K562 (cell line): ENCODE results near the gene BCAS1. TPM values are rescaled to one million over a fixed set of nuclear protein-coding genes. Genes with fewer than 3 reads are reported as not detected.

ENCODE experiments used
- ATAC-seq: fragments of 200-7000 bp; cut with Tn5 transposase; 3 replicates; pipeline ENCODE4 v1.9.1; 2020; ENCODE audit warnings: moderate library complexity
- BruUV-seq: library from RNA; stranded (reverse); fragments of 400-500 nt; replicated peaks from 2 replicates; lab custom pipeline; 2021; lab: Mats Ljungman, UMichigan
- CTCF ChIA-PET: fragments of 300-600 bp; formaldehyde crosslinking; extraction: SDS; loops from one replicate; lab custom pipeline; 2021; ENCODE audit warnings: low intra/inter-chr PET ratio; lab: Yijun Ruan, JAX
- POLR2A ChIA-PET: fragments of 300-600, 350-650 bp; sonication (Branson Sonifier 250); formaldehyde crosslinking; extraction: SDS; loops from one replicate; lab custom pipeline; 2021; ENCODE audit warnings: antibody characterized with exemption, inconsistent platforms; lab: Yijun Ruan, JAX
- DNase-seq, 4 experiments: peaks; one replicate each; pipeline versions ENCODE4 v3.0.0 to v3.0.0-alpha.2; 2011 to 2018; ENCODE audit warnings: low spot score in 3 of 4, mixed read lengths in 3 of 4; ENCODE audit errors: extremely low read depth in 1 of 4
- FAIRE-seq: peaks from 2 replicates; lab custom pipeline; 2011; peaks lifted over from hg19 to GRCh38; lab: Jason Lieb, UNC
- H2AFZ ChIP-seq: 2 replicates; pipeline ENCODE4 v1.6.0; 2011; ENCODE audit warnings: low read depth, low read length, control low read depth, inconsistent platforms
- H3K27ac ChIP-seq: fragments of 200-600 bp; 3 replicates; pipeline ENCODE4 v1.8.0; 2011; ENCODE audit warnings: low read depth, mild to moderate bottlenecking, control low read depth, inconsistent platforms, low read length, moderate library complexity, mixed read lengths; ENCODE audit errors: extremely low read depth
- H3K27me3 ChIP-seq, 2 experiments: fragments of 300-600 bp in 1 of 2; 2 replicates in 1 of 2; 3 replicates in 1 of 2; pipeline versions ENCODE4 v1.6.0 to v1.8.0; 2011; ENCODE audit warnings: inconsistent platforms in 2 of 2, low read length in 2 of 2, mild to moderate bottlenecking in 1 of 2, mixed read lengths in 1 of 2, moderate library complexity in 1 of 2; ENCODE audit not compliant: control insufficient read depth in 2 of 2, insufficient read depth in 2 of 2
- H3K36me3 ChIP-seq: fragments of 300-600 bp; 3 replicates; pipeline ENCODE4 v1.8.0; 2011; ENCODE audit warnings: mild to moderate bottlenecking, low read length, inconsistent platforms; ENCODE audit not compliant: control insufficient read depth, insufficient read depth
- H3K4me1 ChIP-seq, 2 experiments: fragments of 200-600 bp in 1 of 2; replicated peaks in 1 of 2; 2 replicates in 1 of 2; 3 replicates in 1 of 2; pipeline versions ENCODE4 v1.5.1 to v1.8.0; 2011; ENCODE audit warnings: inconsistent platforms in 2 of 2, low read length in 2 of 2, mild to moderate bottlenecking in 1 of 2, mixed read lengths in 1 of 2, moderate library complexity in 1 of 2; ENCODE audit not compliant: control insufficient read depth in 2 of 2, insufficient read depth in 2 of 2
- H3K4me2 ChIP-seq: 2 replicates; pipeline ENCODE4 v1.6.1; 2011; ENCODE audit warnings: low read length, control low read depth, inconsistent platforms, mixed read lengths; ENCODE audit not compliant: insufficient read depth
- H3K4me3 ChIP-seq: fragments of 200-600 bp; sonication (generic), shearing (Covaris generic); 2 replicates; pipeline ENCODE4 v1.5.1; 2016; ENCODE audit warnings: control low read depth, inconsistent platforms
- H3K79me2 ChIP-seq: fragments of 200-600 bp; 3 replicates; pipeline ENCODE4 v1.8.0; 2011; ENCODE audit warnings: low read length, inconsistent platforms; ENCODE audit not compliant: control insufficient read depth, insufficient read depth
- H3K9ac ChIP-seq, 2 experiments: 2 replicates each; pipeline versions ENCODE4 v1.6.0 to v1.6.1; 2011; ENCODE audit warnings: low read depth in 2 of 2, low read length in 2 of 2, control low read depth in 1 of 2, inconsistent platforms in 1 of 2, mild to moderate bottlenecking in 1 of 2, mixed read lengths in 1 of 2; ENCODE audit not compliant: insufficient read depth in 1 of 2
- H3K9me1 ChIP-seq: one replicate; pipeline ENCODE4 v1.6.0; 2011; ENCODE audit warnings: inconsistent platforms, mild to moderate bottlenecking, low read length, moderate library complexity; ENCODE audit not compliant: control insufficient read depth, insufficient read depth
- H3K9me3 ChIP-seq: replicated peaks from 2 replicates; pipeline ENCODE4 v1.5.1; 2011; ENCODE audit warnings: low read depth, low read length, inconsistent platforms; ENCODE audit not compliant: control insufficient read depth, insufficient read depth
- H4K20me1 ChIP-seq: replicated peaks from 2 replicates; pipeline ENCODE4 v1.6.1; 2011; ENCODE audit warnings: low read length, inconsistent platforms, mixed read lengths; ENCODE audit not compliant: control insufficient read depth, insufficient read depth
- BCOR ChIP-seq: fragments of 450-650 bp; IDR thresholded peaks from 2 replicates; pipeline ENCODE4 v1.6.1; 2016
- ZBTB11 ChIP-seq, 3 experiments: fragments of 200-800 bp in 1 of 3; fragments of 250-450 bp in 1 of 3; fragments of 450-650 bp in 1 of 3; sonication (Bioruptor Pico) in 1 of 3; sonication (Bioruptor generic) in 1 of 3; formaldehyde crosslinking in 1 of 3; IDR thresholded peaks; 2 replicates each; pipeline versions ENCODE4 v1.6.1 to v1.8.0; 2016 to 2022; ENCODE audit warnings: mild to moderate bottlenecking in 2 of 3, missing genetic modification characterization in 2 of 3, missing compliant biosample characterization in 1 of 3, moderate library complexity in 1 of 3
- WGBS: fragments of 100-300 bp; shearing (Covaris generic); methylation state at CpG from one replicate; pipeline ENCODE4 v1.1.6; 2016; ENCODE audit warnings: low coverage, mixed read lengths; ENCODE audit not compliant: insufficient coverage; ENCODE audit errors: missing lambda C conversion rate; 5-methylcytosine and 5-hydroxymethylcytosine counted together
- in situ Hi-C: fragments of 300-500 bp; cut with MboI; formaldehyde crosslinking; loops from 4 replicates; pipeline ENCODE4 v1.15.0; 2018; ENCODE audit warnings: inconsistent platforms, mixed read lengths
- intact Hi-C: fragments of 100-400 bp; cut with micrococcal nuclease; formaldehyde crosslinking; loops from 2 replicates; pipeline ENCODE4 v1.14.2; 2022
- polyA plus RNA-seq, 8 experiments: library from polyadenylated mRNA; depleted of rRNA in 4 of 8; stranded (reverse) in 5 of 8; unstranded in 3 of 8; fragments of >200 nt; fragmentation: Nextera tagmentation in 2 of 8; fragmentation: Illumina TruSeq in 1 of 8; extraction: Ambion mirVana in 2 of 8; extraction: Trizol in 1 of 8; gene quantifications; 2 replicates each; pipeline versions ENCODE4 v1.2.1 to v1.2.3, GENCODE V29; 2011 to 2014; ENCODE audit warnings: inconsistent platforms in 1 of 8, missing spikeins in 1 of 8
- total RNA-seq, 7 experiments: library from RNA; depleted of rRNA in 6 of 7; stranded (reverse); fragments of >200 nt in 6 of 7; fragmentation: Illumina TruSeq in 2 of 7; extraction: Trizol in 2 of 7; gene quantifications; 2 replicates each; pipeline versions ENCODE4 v1.2.1 to v1.2.3, GENCODE V29; 2011 to 2021; ENCODE audit warnings: low replicate concordance in 1 of 7

Gene BCAS1
- total and polyA plus RNA-seq, 9 of the 15 experiments (the other 6 are each of a cell fraction or from before 2014, with no cell fraction given) = 0.18 to 2.3 (median 0.93) TPM

DNA sequence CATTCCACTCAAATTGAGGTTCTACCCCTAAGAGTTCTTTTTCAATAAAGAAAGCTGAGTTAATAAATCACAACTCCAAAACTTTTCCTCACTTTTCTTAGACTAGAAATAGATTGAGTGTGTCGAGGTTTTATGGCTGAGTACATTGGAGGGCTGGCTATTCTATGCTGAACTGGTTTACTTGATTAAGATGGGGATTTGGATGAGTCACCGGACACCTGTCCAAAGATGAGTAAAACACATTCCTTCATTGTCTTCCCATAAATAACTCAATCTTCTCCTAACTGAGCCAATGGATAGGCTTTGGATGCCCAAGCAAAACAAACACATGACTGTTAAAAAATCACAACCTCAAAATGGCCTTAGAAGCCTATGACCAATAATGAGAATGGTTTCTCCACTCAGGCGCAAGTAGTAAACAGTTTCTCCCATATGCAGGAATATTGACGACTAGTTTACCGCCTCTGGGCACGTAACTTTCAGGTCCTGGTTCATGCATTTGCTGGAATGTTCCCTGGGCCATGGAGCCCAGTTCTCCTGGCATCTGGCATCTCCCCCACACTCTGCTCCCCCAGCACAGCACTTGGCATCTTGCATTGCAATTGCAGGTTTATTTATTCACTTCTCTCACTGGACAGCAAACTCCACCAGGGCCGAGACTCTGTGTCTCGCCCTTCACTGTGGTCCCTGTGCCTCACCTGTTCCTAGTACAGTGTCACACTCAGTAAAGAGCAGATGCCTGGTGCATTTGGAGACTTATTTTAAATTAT, 43.9 kb downstream of the BCAS1 start:
- no peaks in the 10 kb centered on the region for H3K36me3 ChIP-seq
- H3K4me2 ChIP-seq = no peak overlapping the region
- no peak for DNase-seq
- POLR2A ChIA-PET = no interaction called here
- no peaks in the 10 kb centered on the region for H3K9me1 ChIP-seq
- H3K9ac ChIP-seq = no peak overlapping the region
- intact Hi-C loops = no loop called here
- TF ChIP-seq ZBTB11 (CRISPR knock-in tag; IDR thresholded peaks at IDR 0.05) (peak in 1 of 3 experiments; percentile 41; a peak in 2 of 6 replicates), BCOR (no peak)
- TF ChIP-seq, all 486 proteins: peak for 1
- 3% methylated on average over 8 of the region's 8 CpGs for WGBS
- Histone ChIP-seq H3K4me1 (0 out of 5 replicates have a peak, but pooled peaks cover 0 to 2% of the 10 kb centered on the region in 2 experiments), H3K27ac (no peak overlapping the region), H3K79me2 (no peaks in the 10 kb centered on the region), H2AFZ (no peak overlapping the region), H4K20me1 (no peaks in the 10 kb centered on the region), H3K9me3 (no peaks in the 10 kb centered on the region), H3K27me3 (peaks cover 2 to 15% of the 10 kb centered on the region in 2 experiments), H3K4me3 (no peak overlapping the region)
- ATAC-seq (no peak), FAIRE-seq (no peak)
- in situ Hi-C loops = no loop called here
- CTCF ChIA-PET = no interaction called here
- BruUV-seq = no TSS peak
